Activated effector memory CD4-positive, alpha-beta T cell treated with Interleukin-2 at 50 U/mL for 16 hours (primary cell): Measurements from ENCODE around the gene SARDH.
"Not testable (repeated sequence)": the region's sequence is repeated elsewhere in the genome, so short reads cannot be mapped to it uniquely, and the experiment has no call there.

Source experiments
- DNase-seq: peaks from one replicate; pipeline ENCODE4 v3.0.0-alpha.2; 2020

SARDH gene

GRCh38 chr9:133640580-133641395 lies 97.4 kb downstream of the SARDH start:
- no peak for DNase-seq

- no peak for DNase-seq
These were observed 98.0 kb downstream of the SARDH start for GRCh38 chr9:133640160-133640559.

GRCh38 chr9:133639613-133640012 lies 98.5 kb downstream of the SARDH start:
- no peak for DNase-seq

- no peak for DNase-seq
These were observed 99.4 kb downstream of the SARDH start for GRCh38 chr9:133638711-133639110.

- no peak for DNase-seq
These were observed 100.1 kb downstream of the SARDH start for GRCh38 chr9:133638076-133638475.

- no peak for DNase-seq
These were observed 100.6 kb downstream of the SARDH start for GRCh38 chr9:133637451-133638055.

GRCh38 chr9:133636902-133637301 lies 101.2 kb downstream of the SARDH start:
- no peak for DNase-seq

- no peak for DNase-seq
These were observed 102.3 kb downstream of the SARDH start, which contains the start of gene DBH for GRCh38 chr9:133635533-133636531. Gene DBH (plus strand): TSS chr9:133636363. CDS start chr9:133636372, 9 bp downstream.

- DNase-seq = no peak
These were observed 103.1 kb downstream of the SARDH start for GRCh38 chr9:133635098-133635497.

- DNase-seq = no peak
These were observed 104.0 kb downstream of the SARDH start for GRCh38 chr9:133634081-133634691.

- DNase-seq = no peak
These were observed 104.5 kb downstream of the SARDH start for GRCh38 chr9:133633681-133634080.

GRCh38 chr9:133632806-133633680 lies 105.1 kb downstream of the SARDH start:
- DNase-seq = no peak

GRCh38 chr9:133631111-133631510 lies 107.0 kb downstream of the SARDH start:
- DNase-seq = no peak

- DNase-seq = no peak
These were observed 108.7 kb downstream of the SARDH start for GRCh38 chr9:133629221-133630110.

- DNase-seq = no peak
These were observed 109.4 kb downstream of the SARDH start for GRCh38 chr9:133628766-133629165.

- no peak for DNase-seq
These were observed 110.8 kb downstream of the SARDH start for GRCh38 chr9:133627341-133627740.

- DNase-seq = not testable (repeated sequence)
These were observed 112.1 kb downstream of the SARDH start for GRCh38 chr9:133626008-133626407.

- DNase-seq = no peak
These were observed 115.6 kb downstream of the SARDH start for GRCh38 chr9:133622555-133622954.

- DNase-seq = no peak
These were observed 116.4 kb downstream of the SARDH start for GRCh38 chr9:133621725-133622267.

GRCh38 chr9:133619791-133620190 lies 118.4 kb downstream of the SARDH start:
- DNase-seq = peak; percentile 39
